GM10266 (cell line): Measurements from ENCODE around the gene LILRB2.
"Not testable (repeated sequence)": the region's sequence is repeated elsewhere in the genome, so short reads cannot be mapped to it uniquely, and the experiment has no call there.

Source experiments
- DNase-seq: peaks from one replicate; pipeline ENCODE4 v3.0.0; 2012; ENCODE audit errors: extremely low spot score
- CTCF ChIP-seq: IDR thresholded peaks from 2 replicates; pipeline ENCODE4 v1.5.1; 2012; ENCODE audit warnings: mild to moderate bottlenecking, low read depth; ENCODE audit not compliant: control insufficient read depth, insufficient read depth; ENCODE audit errors: missing control alignments

LILRB2 gene

GRCh38 chr19:54287456-54287855, 6.5 kb upstream of the LILRB2 start:
- no peak for TF ChIP-seq CTCF
- DNase-seq = no peak

DNA sequence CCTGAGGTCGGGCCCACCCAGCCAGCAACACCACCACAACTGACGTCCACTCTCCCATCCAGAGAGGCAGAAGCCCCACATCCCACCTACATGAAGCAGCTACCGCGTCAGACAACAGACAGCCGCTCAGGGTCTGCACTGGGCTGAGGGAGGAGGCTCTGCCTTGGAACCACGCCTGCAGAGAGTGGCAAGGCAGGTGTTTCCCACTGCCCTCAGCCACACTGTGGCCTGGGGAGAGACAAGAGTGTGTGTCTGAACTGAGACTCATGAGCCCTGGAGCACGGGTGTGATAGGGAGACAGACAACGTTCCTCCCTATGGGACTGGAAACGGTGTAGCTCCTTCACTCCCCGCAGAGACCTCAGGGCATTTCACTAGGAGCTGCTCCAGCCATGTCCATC, 5.4 kb upstream of the LILRB2 start:
- not testable (repeated sequence) for DNase-seq

DNA sequence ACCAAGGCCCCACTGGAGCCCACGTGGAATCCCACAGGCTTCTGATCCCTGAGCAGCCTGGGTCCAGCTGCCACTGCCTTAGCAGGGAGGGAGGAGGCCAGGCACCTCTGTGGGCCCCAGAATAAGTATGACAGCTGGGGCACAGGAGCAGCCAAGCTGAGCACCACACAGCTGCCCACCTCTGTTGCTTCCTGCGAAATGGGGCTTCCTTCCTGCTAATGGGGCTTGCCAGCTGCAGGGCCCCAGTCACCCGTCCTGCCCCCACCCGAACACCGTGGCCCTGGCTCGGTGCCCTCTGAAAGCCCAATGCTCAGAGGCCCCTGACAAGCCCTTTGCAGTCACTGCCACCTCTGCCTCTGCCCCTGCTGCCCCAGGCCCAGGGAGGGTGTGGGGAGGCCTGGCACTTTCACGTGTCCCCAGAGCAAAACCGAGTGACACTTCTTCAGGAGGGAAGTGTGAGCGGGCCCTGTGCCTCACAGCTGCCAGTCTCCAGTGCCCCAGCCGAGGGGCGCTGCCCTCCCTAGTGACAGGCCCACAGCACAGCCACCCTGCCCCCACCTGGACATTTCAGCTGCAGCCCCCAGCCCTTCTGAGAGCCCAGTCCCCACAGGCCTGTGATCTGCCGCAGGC, 4.6 kb upstream of the LILRB2 start:
- DNase-seq = not testable (repeated sequence)

DNA sequence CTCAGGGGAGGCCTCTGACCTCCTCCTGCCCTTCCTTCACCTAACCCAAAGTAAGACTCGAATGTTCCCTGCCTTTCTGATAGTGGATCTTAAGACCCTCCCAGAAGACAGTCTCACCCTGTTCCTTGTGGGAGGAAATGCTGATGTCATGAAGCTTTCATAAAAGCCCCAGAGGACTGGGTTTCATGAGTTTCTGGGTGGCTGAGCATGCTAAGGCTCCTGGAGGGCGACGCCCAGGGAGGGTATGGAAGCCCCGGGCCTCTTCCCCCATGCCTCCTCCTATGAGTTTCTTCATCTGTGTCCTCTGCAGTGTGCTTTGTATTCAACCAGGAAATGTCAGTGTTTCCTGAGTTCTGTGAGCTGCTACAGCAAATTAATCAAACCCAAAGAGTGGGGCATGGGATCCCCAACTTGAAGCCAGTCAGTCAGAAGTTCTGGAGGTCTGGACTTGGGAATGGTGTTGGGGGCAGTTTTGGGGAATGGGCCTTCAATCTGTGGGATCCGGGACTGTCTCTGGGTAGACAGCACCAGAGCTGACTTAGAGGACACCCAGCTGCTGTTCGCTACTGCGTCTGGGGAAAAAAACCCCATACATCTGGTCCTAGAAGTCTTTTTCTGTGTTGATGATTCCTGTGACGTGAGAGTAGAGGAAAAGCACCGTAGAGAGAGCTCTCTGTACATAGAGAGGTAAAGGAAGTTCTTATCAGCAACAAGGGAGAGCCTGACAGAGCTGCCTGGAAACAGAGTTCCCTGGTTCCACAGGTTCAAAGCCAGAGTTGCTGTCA, 2.0 kb upstream of the LILRB2 start:
- no peak for DNase-seq
- TF ChIP-seq CTCF = no peak

DNA sequence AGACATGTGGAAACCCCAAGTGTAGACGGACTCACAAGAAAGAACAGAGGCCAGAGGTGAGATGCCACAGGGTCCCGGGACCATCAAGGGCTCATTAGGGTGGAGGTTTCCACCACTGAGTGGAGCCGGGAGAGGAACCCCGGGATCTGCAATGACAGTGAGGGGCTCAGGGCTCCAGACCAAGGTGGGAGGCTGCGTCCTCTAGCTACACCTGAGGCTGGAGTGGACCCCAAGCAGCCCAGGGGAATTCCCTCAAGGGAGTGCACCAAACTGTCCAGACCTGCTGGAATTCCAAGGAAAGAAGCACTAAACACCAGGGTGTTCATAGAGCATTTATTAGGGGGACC, 792 bp upstream of the LILRB2 start:
- not testable (repeated sequence) for DNase-seq

DNA sequence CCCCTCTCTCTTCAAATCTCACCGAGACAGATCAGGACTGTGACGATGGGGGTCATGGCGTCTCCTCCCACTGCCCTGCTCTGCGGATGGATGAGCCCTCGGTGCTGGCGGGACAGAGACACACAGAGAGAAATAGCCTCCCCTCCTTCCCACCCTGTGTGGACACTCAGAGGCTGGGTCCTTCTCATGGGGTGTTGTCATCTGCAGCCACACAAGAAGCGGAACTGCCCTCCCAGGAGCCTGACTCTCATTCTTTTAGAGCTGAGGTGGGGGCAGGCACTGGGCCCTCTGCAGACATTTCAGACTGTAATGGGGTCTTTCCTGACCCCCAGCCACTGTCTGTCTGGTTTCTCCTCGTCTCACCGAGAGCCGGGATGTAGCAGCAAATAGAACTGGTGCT, 469 bp downstream of the LILRB2 start:
- not testable (repeated sequence) for DNase-seq

GRCh38 chr19:54280025-54280424, 885 bp downstream of the LILRB2 start:
- not testable (repeated sequence) for DNase-seq

GRCh38 chr19:54279406-54279962, 1.4 kb downstream of the LILRB2 start:
- DNase-seq = no peak
- TF ChIP-seq CTCF = no peak

DNA sequence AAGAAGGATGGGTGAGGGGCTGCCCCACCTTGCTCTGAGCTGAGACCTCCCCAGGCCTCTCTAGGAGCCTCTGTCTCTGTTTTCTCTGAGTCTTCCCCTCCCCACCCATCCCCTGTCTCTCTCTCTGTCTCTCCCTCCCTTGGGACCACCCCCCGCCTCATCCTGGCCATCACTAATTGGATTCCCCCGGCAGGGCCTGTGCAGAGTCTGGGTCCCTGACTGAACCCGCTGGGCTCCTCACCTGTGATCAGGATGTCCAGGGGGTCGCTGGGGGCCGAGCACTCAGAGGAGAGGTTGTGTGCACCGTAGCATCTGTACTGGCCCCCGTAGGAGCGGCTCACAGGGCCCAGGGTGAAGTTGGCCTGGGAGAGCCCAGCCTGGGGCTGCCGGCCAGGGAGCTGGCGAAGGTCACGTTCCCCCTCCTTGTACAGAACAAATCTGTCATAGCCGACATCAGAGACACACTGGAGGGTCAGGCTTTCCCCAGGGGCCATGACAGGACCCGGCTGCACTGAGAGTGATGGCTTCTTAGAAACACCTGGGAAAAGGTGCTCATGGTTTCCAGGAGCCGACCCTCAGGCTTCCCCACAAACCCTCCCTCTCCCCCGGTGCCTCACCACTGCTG, 2.2 kb downstream of the LILRB2 start:
- not testable (repeated sequence) for DNase-seq

- DNase-seq = not testable (repeated sequence)
These were observed 2.9 kb downstream of the LILRB2 start for GRCh38 chr19:54278056-54278455.

- DNase-seq = not testable (repeated sequence)
These were observed 3.7 kb downstream of the LILRB2 start for GRCh38 chr19:54277111-54277615.
